Stomach (tissue), 4 donors: Measurements from ENCODE around the gene CTBP1.

ENCODE experiments used
- POLR2A ChIP-seq, 4 donors: fragments of 450-650 bp; IDR thresholded peaks; one replicate each; pipeline ENCODE4 v1.6.1; 2016; ENCODE audit warnings: antibody characterized with exemption in 4 of 4, control low read depth in 2 of 4, mild to moderate bottlenecking in 1 of 4, moderate library complexity in 1 of 4
- POLR2AphosphoS5 ChIP-seq, 3 donors: sonication (generic); formaldehyde crosslinking; IDR thresholded peaks; one replicate each; pipeline ENCODE4 v1.6.1; 2016; ENCODE audit warnings: antibody characterized with exemption in 3 of 3
- TF ChIP-seq, protein P1 (sequence below), 7 experiments: fragments of 450-650 bp in 4 of 7; fragments of 200-600 bp in 3 of 7; sonication (generic) in 3 of 7; IDR thresholded peaks; one replicate each; pipeline ENCODE4 v1.5.1; 2016 to 2019; ENCODE audit warnings: antibody characterized with exemption in 7 of 7, control low read depth in 2 of 7, mild to moderate bottlenecking in 1 of 7

DNA sequence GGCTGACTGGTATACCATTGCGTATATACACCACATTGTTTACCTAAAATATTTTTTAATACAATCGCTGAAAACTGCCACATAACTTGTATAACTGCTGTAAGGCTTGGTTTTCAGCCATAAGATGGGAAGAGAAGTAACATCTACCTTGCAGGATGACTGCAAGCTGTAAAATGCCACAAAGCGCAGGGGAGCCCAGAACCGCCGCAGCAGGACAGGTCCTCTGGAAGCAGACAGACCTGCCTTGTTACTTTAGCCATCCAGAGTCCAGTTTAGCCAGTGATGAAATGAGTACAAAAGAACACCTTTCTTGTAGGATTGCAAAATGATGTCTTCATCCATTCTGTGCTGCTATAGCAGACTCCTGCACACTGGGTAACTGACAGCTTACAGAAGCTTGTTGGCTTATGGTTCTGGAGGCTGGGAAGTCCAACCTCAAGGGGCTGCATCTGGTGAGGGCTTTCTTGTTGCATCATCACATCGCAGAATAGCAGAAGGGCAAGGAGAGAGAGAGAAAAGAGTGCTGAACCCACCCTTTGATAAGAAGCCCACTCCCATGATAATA lies 4.1 kb upstream of the CTBP1 start:
- TF ChIP-seq, protein P1, sequence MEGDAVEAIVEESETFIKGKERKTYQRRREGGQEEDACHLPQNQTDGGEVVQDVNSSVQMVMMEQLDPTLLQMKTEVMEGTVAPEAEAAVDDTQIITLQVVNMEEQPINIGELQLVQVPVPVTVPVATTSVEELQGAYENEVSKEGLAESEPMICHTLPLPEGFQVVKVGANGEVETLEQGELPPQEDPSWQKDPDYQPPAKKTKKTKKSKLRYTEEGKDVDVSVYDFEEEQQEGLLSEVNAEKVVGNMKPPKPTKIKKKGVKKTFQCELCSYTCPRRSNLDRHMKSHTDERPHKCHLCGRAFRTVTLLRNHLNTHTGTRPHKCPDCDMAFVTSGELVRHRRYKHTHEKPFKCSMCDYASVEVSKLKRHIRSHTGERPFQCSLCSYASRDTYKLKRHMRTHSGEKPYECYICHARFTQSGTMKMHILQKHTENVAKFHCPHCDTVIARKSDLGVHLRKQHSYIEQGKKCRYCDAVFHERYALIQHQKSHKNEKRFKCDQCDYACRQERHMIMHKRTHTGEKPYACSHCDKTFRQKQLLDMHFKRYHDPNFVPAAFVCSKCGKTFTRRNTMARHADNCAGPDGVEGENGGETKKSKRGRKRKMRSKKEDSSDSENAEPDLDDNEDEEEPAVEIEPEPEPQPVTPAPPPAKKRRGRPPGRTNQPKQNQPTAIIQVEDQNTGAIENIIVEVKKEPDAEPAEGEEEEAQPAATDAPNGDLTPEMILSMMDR (IDR thresholded peaks at IDR 0.05), result no peak
- TF ChIP-seq POLR2A (IDR thresholded peaks at IDR 0.05) (no peak), POLR2AphosphoS5 (IDR thresholded peaks at IDR 0.05) (no peak)
